ENCODE results near the gene ELP4. TPM values are rescaled to one million over a fixed set of nuclear protein-coding genes. Genes with fewer than 3 reads are reported as not detected.
"Not testable (repeated sequence)": the region's sequence is repeated elsewhere in the genome, so short reads cannot be mapped to it uniquely, and the experiment has no call there.

ELP4 gene
- total RNA-seq, 1 experiment from 2014 or later = 20.3 TPM

GRCh38 chr11:31643857-31644256, 134.3 kb downstream of the ELP4 start:
- DNase-seq (ENCODE audit: low read depth) = peak; percentile 74

DNA sequence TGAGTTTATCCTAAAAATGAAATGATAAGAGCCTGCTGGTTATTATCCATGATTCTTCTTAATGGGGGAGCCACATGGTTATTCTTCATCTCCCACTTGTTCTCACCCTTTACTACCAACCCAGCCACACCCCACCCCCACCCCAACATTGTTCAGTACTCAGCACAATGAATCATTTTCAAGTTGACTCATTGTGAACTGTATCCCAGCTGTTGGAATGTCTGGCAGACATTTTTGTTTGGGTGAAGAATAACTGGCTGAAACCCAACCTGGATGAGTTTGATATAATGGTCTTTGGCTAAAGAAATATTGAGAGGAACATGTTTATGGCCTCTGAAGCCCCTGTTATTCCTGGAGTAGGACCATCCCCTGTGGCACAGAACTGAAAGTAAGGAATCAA, 136.2 kb downstream of the ELP4 start:
- DNase-seq (ENCODE audit: low read depth) = peak; percentile 91

- no peak for DNase-seq (ENCODE audit: low read depth)
These were observed 136.6 kb downstream of the ELP4 start for GRCh38 chr11:31646216-31646615.

- no peak for DNase-seq (ENCODE audit: low read depth)
These were observed 139.8 kb downstream of the ELP4 start for GRCh38 chr11:31649129-31649966.

DNA sequence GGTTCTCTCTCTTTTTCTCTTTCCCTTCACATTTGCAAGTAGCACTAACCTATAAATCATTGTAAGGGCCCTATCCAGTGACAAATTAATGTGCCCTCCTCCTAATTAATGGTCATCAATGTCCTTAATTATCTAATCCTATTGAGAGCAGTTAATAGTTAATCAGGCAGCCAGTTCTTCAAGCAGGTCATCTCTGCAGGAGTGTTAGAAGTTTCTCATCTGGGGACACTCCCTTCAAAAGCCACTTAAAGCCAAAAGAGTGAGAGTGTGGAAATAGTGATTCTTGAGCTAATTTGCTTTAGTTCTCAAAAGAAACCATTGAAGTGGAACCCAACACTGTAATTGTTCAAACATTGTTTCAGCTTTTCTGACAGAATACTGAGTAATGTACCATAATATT, 141.6 kb downstream of the ELP4 start:
- no peak for DNase-seq (ENCODE audit: low read depth)

DNA sequence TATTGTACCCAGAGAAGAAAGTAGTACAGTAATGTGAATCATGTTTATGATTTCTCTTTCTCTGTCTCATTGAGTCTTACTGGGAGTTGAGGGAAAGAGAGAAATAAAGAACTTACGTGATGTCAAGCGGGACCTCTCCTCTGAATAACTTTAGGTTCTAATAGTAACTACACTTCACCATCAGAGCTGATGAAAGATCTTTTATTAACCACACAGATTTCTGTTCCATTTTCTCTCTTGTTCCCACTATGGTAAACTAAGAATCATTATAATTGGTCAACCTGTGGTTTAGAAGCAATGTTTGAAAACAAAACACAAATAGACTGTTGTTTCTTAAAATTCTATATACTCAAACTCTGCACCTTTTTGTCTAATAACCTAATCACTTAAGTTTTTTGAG, 142.3 kb downstream of the ELP4 start:
- no peak for DNase-seq (ENCODE audit: low read depth)

DNA sequence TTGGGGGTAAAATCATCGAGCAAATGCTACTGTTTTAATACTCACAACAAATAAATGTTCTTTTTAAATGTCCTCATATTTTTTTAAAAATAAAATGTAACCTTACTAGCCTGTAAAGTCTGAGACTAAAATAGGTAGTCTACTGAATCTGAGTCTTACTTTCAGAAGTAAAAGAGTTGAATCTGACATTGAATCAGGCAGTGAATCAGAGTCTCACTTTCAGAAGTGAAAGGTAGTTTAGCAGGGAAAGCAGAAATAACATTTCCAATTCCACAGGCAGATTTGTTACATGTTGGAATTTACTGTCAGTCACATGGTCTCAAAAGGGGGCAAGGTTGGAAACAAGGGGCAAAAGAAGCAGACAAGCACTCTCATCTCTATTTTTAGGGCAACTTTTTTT, 143.0 kb downstream of the ELP4 start:
- no peak for DNase-seq (ENCODE audit: low read depth)

DNA sequence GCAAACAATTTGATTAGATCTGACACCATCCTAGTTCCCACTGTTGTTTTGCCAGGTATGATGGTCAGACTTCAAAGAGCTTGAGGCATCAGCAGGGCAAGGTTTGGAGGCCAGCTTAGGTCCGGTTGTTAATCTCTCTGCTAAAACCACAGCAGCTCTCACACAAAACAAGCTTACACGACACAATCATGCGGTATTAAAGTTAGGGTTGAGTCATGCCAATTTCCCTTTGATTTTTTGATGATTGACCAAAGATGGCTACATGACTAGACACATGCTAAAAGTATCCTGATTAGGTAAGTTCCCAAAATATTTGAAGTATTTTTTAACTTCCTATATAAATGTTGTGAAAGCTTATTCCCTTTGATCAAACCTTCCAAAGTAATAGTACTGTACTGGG, 145.9 kb downstream of the ELP4 start:
- peak; percentile 73 for DNase-seq (ENCODE audit: low read depth)

DNA sequence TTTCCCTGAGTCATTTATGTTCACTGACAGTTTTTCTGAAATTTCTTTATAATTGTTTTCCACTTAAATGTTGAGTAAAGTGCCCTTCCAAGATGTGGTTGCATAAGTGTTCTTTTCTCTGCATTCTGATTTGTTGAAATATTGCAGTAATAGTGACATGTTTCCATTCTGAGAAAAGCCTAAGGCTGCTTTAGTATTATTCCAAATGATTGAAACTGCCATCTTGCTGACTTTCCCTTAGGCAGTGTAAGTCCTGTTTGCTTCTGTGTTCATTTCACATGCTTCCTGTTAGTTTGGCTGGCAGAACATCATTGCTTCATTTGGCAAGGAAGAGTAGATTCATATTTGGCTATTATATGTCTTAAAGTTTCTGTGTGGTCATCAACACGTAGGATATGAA, 146.5 kb downstream of the ELP4 start:
- no peak for DNase-seq (ENCODE audit: low read depth)

DNA sequence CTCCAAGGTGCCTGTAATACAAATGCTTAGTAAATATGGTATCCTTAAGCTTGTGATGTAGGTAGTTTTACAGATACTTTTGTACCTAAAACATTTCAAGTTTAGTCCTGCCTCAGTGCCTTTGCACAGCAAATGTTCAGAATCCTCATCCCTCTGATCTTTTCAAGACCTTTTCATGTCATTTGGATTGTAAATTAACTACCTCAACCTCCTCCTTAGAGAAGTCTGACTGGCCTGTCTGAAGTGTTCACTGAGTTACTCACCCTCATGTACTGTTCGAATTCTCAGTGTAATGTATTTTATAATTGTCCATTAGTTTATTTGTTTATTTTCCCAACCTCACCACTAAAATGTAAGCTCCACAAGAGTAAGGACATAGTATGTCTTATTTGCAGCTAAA, 147.5 kb downstream of the ELP4 start:
- no peak for DNase-seq (ENCODE audit: low read depth)

DNA sequence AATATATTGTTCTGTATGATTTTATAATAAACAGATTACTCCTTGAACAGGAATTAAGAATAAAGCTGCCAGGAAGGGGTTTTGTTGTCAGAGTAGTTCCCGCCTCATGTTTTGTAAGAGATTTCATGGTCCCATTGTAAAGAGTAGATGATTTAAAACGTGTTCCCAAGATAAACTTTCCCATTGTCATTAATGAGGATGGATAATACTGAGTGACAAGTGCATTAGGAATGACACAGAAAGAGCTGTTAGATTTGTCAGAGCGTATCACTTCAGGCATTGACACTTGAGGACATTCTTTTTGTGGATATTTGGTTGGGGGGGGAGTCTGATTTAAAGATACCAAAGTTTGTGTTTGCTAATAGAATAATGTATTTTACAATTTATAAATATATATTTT, 154.6 kb downstream of the ELP4 start:
- DNase-seq (ENCODE audit: low read depth) = no peak

DNA sequence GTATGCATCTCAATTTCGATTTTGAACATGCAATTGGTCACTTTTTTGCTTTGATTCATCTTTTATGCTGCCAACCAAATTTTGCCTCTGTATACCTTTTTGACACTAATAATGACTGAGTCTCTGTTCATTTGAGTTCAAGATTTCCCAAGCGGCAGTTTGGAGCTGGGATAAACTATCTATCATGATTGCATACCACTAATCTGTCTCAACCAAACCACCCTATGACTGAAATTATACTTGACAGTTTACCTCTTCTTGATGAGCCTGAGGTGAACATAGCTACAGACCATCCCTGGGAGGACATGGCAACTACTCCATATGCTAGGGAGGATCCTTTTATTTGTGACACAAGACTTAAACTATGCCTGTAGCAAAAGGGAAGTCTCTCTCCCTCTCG, 155.4 kb downstream of the ELP4 start:
- DNase-seq (ENCODE audit: low read depth) = no peak

DNA sequence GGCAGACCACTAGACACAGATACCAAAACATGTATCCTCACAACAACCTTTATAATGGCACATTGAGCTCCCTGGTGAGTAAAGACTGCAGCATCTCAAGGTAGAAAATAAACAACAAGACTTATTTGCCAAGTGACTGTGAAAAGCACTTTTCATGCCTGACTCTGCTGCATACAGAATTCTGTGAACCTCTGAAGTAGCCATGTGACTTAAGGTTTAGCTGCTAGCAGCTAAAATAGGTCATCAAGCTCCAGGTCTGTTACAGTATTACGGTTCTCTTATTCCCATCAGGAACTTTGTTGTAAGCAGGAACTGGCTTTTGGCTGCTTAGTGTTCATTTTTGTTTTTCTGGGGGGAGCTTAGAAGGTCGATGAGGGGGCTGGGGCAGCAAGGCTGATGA, 162.1 kb downstream of the ELP4 start:
- no peak for DNase-seq (ENCODE audit: low read depth)

- DNase-seq (ENCODE audit: low read depth) = not testable (repeated sequence)
These were observed 163.5 kb downstream of the ELP4 start for GRCh38 chr11:31673108-31673507.

DNA sequence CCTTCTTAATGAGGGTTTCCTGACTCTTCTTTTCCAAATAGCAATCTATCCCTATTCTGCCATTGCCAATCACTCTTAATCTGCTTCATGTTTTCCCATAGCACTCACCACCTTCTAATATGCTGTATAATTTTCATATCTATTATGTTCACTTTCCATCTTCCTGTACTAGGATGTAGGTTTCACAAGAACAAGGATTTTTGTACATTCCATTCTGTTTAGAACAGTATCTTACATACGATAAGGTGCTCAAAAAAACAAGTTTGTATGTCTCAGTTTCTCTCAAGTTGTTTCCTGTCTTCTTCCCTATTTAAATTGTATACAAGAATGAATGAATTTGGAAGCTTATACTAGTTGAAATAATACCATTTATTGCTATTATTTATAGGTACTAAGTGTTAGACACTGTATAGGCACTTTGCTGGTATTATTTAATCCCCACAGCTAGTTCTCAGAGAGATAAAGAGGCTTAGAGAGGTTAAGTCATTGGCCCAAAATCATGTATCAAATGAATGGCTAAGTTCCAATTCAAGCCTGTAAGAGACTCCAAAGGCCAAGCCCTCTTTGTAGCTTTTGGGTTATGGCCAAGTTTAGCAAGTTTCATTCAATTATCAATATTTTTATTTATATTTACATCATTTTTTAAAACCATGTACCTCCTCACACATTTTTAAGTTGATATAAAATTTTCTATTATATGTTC, 166.9 kb downstream of the ELP4 start:
- no peak for DNase-seq (ENCODE audit: low read depth)

DNA sequence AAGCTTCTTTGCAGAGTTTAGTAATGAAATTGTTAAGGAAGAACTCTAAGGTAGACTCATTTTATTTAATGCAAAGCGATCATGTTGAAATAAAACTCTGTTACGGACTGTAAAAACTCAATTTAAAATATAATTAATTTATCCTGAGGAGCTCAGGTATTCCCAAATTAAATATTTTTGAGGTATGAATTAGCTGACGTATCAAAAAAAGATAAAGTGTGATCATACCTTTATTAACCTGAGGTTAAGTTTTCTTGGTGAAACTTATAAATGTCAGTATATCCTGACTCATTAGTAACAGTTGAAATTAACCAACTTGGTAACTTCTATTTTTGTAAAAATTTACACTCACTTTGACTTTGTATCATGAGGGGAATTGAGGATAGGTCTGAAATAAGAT, 171.2 kb downstream of the ELP4 start:
- DNase-seq (ENCODE audit: low read depth) = no peak

DNA sequence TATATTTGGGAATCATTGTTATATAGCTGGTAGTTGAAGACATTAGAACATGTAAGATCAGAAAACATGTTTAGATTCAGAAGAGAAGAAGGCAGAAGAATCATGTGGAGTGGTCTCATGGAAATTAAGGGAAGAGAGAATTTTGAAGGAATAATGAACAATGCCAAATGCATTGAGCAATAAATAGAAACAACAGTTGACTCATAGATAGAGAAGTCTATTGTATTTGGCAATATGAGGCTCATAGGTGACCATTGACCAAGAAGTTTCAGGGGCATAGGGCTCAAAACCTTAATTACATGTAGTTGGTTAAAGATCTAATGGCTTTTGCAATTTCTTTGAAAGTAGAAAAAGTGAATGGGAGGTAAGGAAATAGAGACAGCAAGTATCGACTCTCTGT, 177.7 kb downstream of the ELP4 start:
- DNase-seq (ENCODE audit: low read depth) = no peak

- DNase-seq (ENCODE audit: low read depth) = no peak
These were observed 178.3 kb downstream of the ELP4 start for GRCh38 chr11:31687861-31688260.

GRCh38 chr11:31689559-31689958, 180.0 kb downstream of the ELP4 start:
- DNase-seq (ENCODE audit: low read depth) = no peak

- DNase-seq (ENCODE audit: low read depth) = no peak
These were observed 180.5 kb downstream of the ELP4 start for GRCh38 chr11:31690041-31690440.

DNA sequence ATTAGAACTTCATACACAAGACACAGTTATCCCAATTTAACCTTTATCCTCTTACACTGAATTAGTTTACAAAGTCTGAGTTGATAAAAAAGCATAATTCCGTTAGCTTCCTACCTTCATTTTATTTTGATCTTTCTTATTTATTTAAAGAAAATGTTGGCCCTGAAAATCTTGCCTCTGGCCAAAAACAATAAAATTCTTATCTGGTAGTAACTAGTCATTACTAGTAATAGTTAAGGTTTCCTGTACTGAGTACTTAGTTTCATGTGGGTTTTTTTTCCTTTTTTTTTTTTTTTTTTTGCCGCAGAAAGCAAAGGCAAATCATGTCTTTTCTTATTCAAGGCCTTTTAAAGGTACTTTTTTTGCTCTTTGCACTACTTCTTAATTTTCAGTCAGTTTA, 180.9 kb downstream of the ELP4 start:
- DNase-seq (ENCODE audit: low read depth) = no peak

DNA sequence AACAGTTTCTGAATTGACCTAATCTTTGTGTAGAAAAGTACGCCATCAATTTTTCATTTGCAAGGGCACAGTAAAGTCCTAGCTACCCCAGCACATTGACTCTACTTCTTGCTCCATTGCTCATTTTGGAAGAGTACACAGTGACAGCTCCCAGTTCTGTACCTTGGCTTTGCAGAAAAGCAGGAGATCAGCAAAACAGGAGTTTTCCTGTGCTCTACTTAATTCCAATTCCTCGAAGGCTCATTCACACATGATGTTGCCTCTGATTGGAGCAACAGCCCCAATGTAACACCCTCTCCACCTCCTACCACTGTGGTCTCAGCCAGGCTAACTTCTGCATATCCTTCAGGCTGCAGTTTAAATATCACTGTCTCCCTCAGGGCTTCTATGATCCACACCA, 182.9 kb downstream of the ELP4 start:
- no peak for DNase-seq (ENCODE audit: low read depth)

DNA sequence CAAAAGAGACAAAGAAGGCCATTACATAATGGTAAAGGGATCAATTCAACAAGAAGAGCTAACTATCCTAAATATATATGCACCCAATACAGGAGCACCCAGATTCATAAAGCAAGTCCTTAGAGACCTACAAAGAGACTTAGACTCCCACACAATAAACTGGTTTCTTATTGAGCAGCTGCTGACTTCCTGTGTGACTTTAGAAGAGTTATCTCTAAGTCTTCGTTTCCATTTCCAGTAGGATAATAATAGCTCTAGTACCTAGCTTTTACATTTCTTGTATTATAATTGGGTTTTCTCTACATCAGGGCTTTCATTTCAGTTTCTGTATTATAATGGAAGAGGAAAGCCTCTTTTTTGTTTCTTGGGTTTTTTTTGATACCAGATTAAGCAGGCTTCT, 187.5 kb downstream of the ELP4 start:
- not testable (repeated sequence) for DNase-seq (ENCODE audit: low read depth)
